Uterus (tissue), 4 donors: ENCODE results near the gene GAA. TPM values are rescaled to one million over a fixed set of nuclear protein-coding genes. Genes with fewer than 3 reads are reported as not detected.

Source experiments
- DNase-seq, 2 donors: peaks; one replicate each; pipeline ENCODE4 v3.0.0-alpha.2; 2019 to 2020
- H3K27ac ChIP-seq, 2 donors: fragments of 200-600 bp; sonication (generic); 1 replicate in 1 of 2; 2 replicates in 1 of 2; pipeline ENCODE4 v1.5.1; 2016 to 2018
- H3K27me3 ChIP-seq, 2 donors: fragments of 200-600 bp; sonication (generic); one replicate each; pipeline ENCODE4 v1.5.1; 2018 to 2019; ENCODE audit warnings: control low read depth in 1 of 2
- H3K36me3 ChIP-seq, 2 donors: fragments of 200-600 bp; sonication (generic); one replicate each; pipeline ENCODE4 v1.5.1; 2019; ENCODE audit warnings: control low read depth in 1 of 2
- H3K4me1 ChIP-seq, 2 donors: fragments of 200-600 bp; sonication (generic); one replicate each; pipeline ENCODE4 v1.5.1; 2018 to 2019; ENCODE audit warnings: control low read depth in 1 of 2
- H3K4me3 ChIP-seq, 2 donors: fragments of 200-600 bp; sonication (generic); 1 replicate in 1 of 2; 2 replicates in 1 of 2; pipeline ENCODE4 v1.5.1; 2018 to 2019; ENCODE audit warnings: mild to moderate bottlenecking in 1 of 2
- H3K9me3 ChIP-seq, 2 donors: fragments of 200-600 bp; sonication (generic); one replicate each; pipeline ENCODE4 v1.5.1; 2019; ENCODE audit warnings: control low read depth in 1 of 2
- CTCF ChIP-seq, 4 experiments: fragments of 200-600 bp in 2 of 4; fragments of 450-650 bp in 2 of 4; sonication (generic) in 2 of 4; IDR thresholded peaks; one replicate each; pipeline ENCODE4 v1.5.1; 2016 to 2019; ENCODE audit warnings: antibody characterized with exemption in 4 of 4, mild to moderate bottlenecking in 2 of 4, moderate library complexity in 1 of 4
- POLR2A ChIP-seq, 2 donors: fragments of 450-650 bp; IDR thresholded peaks; one replicate each; pipeline ENCODE4 v1.6.1; 2016; ENCODE audit warnings: antibody characterized with exemption in 2 of 2, mild to moderate bottlenecking in 1 of 2, moderate library complexity in 1 of 2
- intact Hi-C: fragments of 100-400 bp; cut with DNase I; formaldehyde crosslinking; loops from one replicate; pipeline ENCODE4 v1.15.1; 2023; ENCODE audit warnings: low total_unique reads
- total RNA-seq, 4 donors: library from RNA; depleted of rRNA in 3 of 4; stranded (reverse); fragments of >200 nt in 3 of 4; gene quantifications; one replicate each; pipeline versions ENCODE4 v1.1.0 to v1.2.4, GENCODE V29; 2014 to 2023
- donor health status: DM: yes; HTN: yes; CAD: no.

GAA gene
- total RNA-seq, 4 donors from 2014 or later = 23.1 to 48.3 (median 35.6) TPM

- Histone ChIP-seq H3K4me3 (no peak overlapping the region), H3K27ac (no peak overlapping the region), H3K4me1 (no peaks in the 10 kb centered on the region), H3K27me3 (no peaks in the 10 kb centered on the region), H3K9me3 (no peaks in the 10 kb centered on the region), H3K36me3 (no peaks in the 10 kb centered on the region)
- DNase-seq = no peak
- TF ChIP-seq POLR2A (IDR thresholded peaks at IDR 0.05) (no peak), CTCF (IDR thresholded peaks at IDR 0.05) (no peak)
- intact Hi-C loops = no loop called here
Measured at GRCh38 chr17:80091376-80091775, 10.0 kb upstream of the GAA start.

- no peaks in the 10 kb centered on the region for H3K36me3 ChIP-seq
- H3K4me3 ChIP-seq = no peak overlapping the region
- H3K9me3 ChIP-seq = no peaks in the 10 kb centered on the region
- no peak for TF ChIP-seq CTCF (IDR thresholded peaks at IDR 0.05)
- no peak for TF ChIP-seq POLR2A (IDR thresholded peaks at IDR 0.05)
- no peaks in the 10 kb centered on the region for H3K27me3 ChIP-seq
- H3K27ac ChIP-seq = no peak overlapping the region
- DNase-seq = no peak
- intact Hi-C loops = no loop called here
- H3K4me1 ChIP-seq = no peaks in the 10 kb centered on the region
Measured at GRCh38 chr17:80092959-80093358, 8.4 kb upstream of the GAA start.

GRCh38 chr17:80095038-80095843 is 6.1 kb upstream of the GAA start:
- TF ChIP-seq POLR2A (IDR thresholded peaks at IDR 0.05) (no peak), CTCF (IDR thresholded peaks at IDR 0.05) (no peak)
- Histone ChIP-seq H3K4me3 (no peak overlapping the region), H3K27ac (no peak overlapping the region), H3K36me3 (no peaks in the 10 kb centered on the region), H3K4me1 (no peaks in the 10 kb centered on the region), H3K9me3 (no peaks in the 10 kb centered on the region), H3K27me3 (no peaks in the 10 kb centered on the region)
- no peak for DNase-seq
- intact Hi-C loops = no loop called here

GRCh38 chr17:80095844-80096475 is 5.4 kb upstream of the GAA start:
- TF ChIP-seq CTCF (IDR thresholded peaks at IDR 0.05) (no peak), POLR2A (IDR thresholded peaks at IDR 0.05) (no peak)
- Histone ChIP-seq H3K9me3 (no peaks in the 10 kb centered on the region), H3K4me3 (no peak overlapping the region), H3K36me3 (no peaks in the 10 kb centered on the region), H3K4me1 (no peaks in the 10 kb centered on the region), H3K27me3 (no peaks in the 10 kb centered on the region), H3K27ac (no peak overlapping the region)
- intact Hi-C loops = no loop called here
- no peak for DNase-seq

GRCh38 chr17:80096561-80097021 is 4.8 kb upstream of the GAA start:
- Histone ChIP-seq H3K27me3 (no peaks in the 10 kb centered on the region), H3K4me3 (no peak overlapping the region)

More at GRCh38 chr17:80096561-80097021, 4.8 kb upstream of the GAA start:
- no peak for TF ChIP-seq CTCF (IDR thresholded peaks at IDR 0.05)
- no peak for TF ChIP-seq POLR2A (IDR thresholded peaks at IDR 0.05)
- intact Hi-C loops = no loop called here
- no peak for DNase-seq
- Histone ChIP-seq H3K9me3 (no peaks in the 10 kb centered on the region), H3K27ac (no peak overlapping the region), H3K4me1 (no peaks in the 10 kb centered on the region), H3K36me3 (no peaks in the 10 kb centered on the region)
